K562 (cell line): ENCODE measurements around the gene USP35. TPM values are rescaled to one million over a fixed set of nuclear protein-coding genes. Genes with fewer than 3 reads are reported as not detected.

Experiments used
- ATAC-seq: fragments of 200-7000 bp; cut with Tn5 transposase; 3 replicates; pipeline ENCODE4 v1.9.1; 2020; ENCODE audit warnings: moderate library complexity
- BruUV-seq: library from RNA; stranded (reverse); fragments of 400-500 nt; replicated peaks from 2 replicates; lab custom pipeline; 2021; lab: Mats Ljungman, UMichigan
- CTCF ChIA-PET: fragments of 300-600 bp; formaldehyde crosslinking; extraction: SDS; loops from one replicate; lab custom pipeline; 2021; ENCODE audit warnings: low intra/inter-chr PET ratio; lab: Yijun Ruan, JAX
- POLR2A ChIA-PET: fragments of 300-600, 350-650 bp; sonication (Branson Sonifier 250); formaldehyde crosslinking; extraction: SDS; loops from one replicate; lab custom pipeline; 2021; ENCODE audit warnings: antibody characterized with exemption, inconsistent platforms; lab: Yijun Ruan, JAX
- DNase-seq, 4 experiments: peaks; one replicate each; pipeline versions ENCODE4 v3.0.0 to v3.0.0-alpha.2; 2011 to 2018; ENCODE audit warnings: low spot score in 3 of 4, mixed read lengths in 3 of 4; ENCODE audit errors: extremely low read depth in 1 of 4
- FAIRE-seq: peaks from 2 replicates; lab custom pipeline; 2011; peaks lifted over from hg19 to GRCh38; lab: Jason Lieb, UNC
- H2AFZ ChIP-seq: 2 replicates; pipeline ENCODE4 v1.6.0; 2011; ENCODE audit warnings: low read depth, low read length, control low read depth, inconsistent platforms
- H3K27ac ChIP-seq: fragments of 200-600 bp; 3 replicates; pipeline ENCODE4 v1.8.0; 2011; ENCODE audit warnings: low read depth, mild to moderate bottlenecking, control low read depth, inconsistent platforms, low read length, moderate library complexity, mixed read lengths; ENCODE audit errors: extremely low read depth
- H3K27me3 ChIP-seq, 2 experiments: fragments of 300-600 bp in 1 of 2; 2 replicates in 1 of 2; 3 replicates in 1 of 2; pipeline versions ENCODE4 v1.6.0 to v1.8.0; 2011; ENCODE audit warnings: inconsistent platforms in 2 of 2, low read length in 2 of 2, mild to moderate bottlenecking in 1 of 2, mixed read lengths in 1 of 2, moderate library complexity in 1 of 2; ENCODE audit not compliant: control insufficient read depth in 2 of 2, insufficient read depth in 2 of 2
- H3K36me3 ChIP-seq: fragments of 300-600 bp; 3 replicates; pipeline ENCODE4 v1.8.0; 2011; ENCODE audit warnings: mild to moderate bottlenecking, low read length, inconsistent platforms; ENCODE audit not compliant: control insufficient read depth, insufficient read depth
- H3K4me1 ChIP-seq, 2 experiments: fragments of 200-600 bp in 1 of 2; replicated peaks in 1 of 2; 2 replicates in 1 of 2; 3 replicates in 1 of 2; pipeline versions ENCODE4 v1.5.1 to v1.8.0; 2011; ENCODE audit warnings: inconsistent platforms in 2 of 2, low read length in 2 of 2, mild to moderate bottlenecking in 1 of 2, mixed read lengths in 1 of 2, moderate library complexity in 1 of 2; ENCODE audit not compliant: control insufficient read depth in 2 of 2, insufficient read depth in 2 of 2
- H3K4me2 ChIP-seq: 2 replicates; pipeline ENCODE4 v1.6.1; 2011; ENCODE audit warnings: low read length, control low read depth, inconsistent platforms, mixed read lengths; ENCODE audit not compliant: insufficient read depth
- H3K4me3 ChIP-seq: fragments of 200-600 bp; sonication (generic), shearing (Covaris generic); 2 replicates; pipeline ENCODE4 v1.5.1; 2016; ENCODE audit warnings: control low read depth, inconsistent platforms
- H3K79me2 ChIP-seq: fragments of 200-600 bp; 3 replicates; pipeline ENCODE4 v1.8.0; 2011; ENCODE audit warnings: low read length, inconsistent platforms; ENCODE audit not compliant: control insufficient read depth, insufficient read depth
- H3K9ac ChIP-seq, 2 experiments: 2 replicates each; pipeline versions ENCODE4 v1.6.0 to v1.6.1; 2011; ENCODE audit warnings: low read depth in 2 of 2, low read length in 2 of 2, control low read depth in 1 of 2, inconsistent platforms in 1 of 2, mild to moderate bottlenecking in 1 of 2, mixed read lengths in 1 of 2; ENCODE audit not compliant: insufficient read depth in 1 of 2
- H3K9me1 ChIP-seq: one replicate; pipeline ENCODE4 v1.6.0; 2011; ENCODE audit warnings: inconsistent platforms, mild to moderate bottlenecking, low read length, moderate library complexity; ENCODE audit not compliant: control insufficient read depth, insufficient read depth
- H3K9me3 ChIP-seq: replicated peaks from 2 replicates; pipeline ENCODE4 v1.5.1; 2011; ENCODE audit warnings: low read depth, low read length, inconsistent platforms; ENCODE audit not compliant: control insufficient read depth, insufficient read depth
- H4K20me1 ChIP-seq: replicated peaks from 2 replicates; pipeline ENCODE4 v1.6.1; 2011; ENCODE audit warnings: low read length, inconsistent platforms, mixed read lengths; ENCODE audit not compliant: control insufficient read depth, insufficient read depth
- EZH2 ChIP-seq: IDR thresholded peaks from 2 replicates; pipeline ENCODE4 v1.6.1; 2012; ENCODE audit warnings: low read depth, mild to moderate bottlenecking, inconsistent platforms, low read length, borderline replicate concordance
- IRF2 ChIP-seq: sonication (generic); formaldehyde crosslinking; IDR thresholded peaks from 2 replicates; pipeline ENCODE4 v1.8.1; 2022; ENCODE audit warnings: mild to moderate bottlenecking, missing genetic modification reagents
- JUNB ChIP-seq: fragments of 450-650 bp; formaldehyde crosslinking; conservative IDR thresholded peaks from 2 replicates; pipeline ENCODE4 v1.4.0; 2020; ENCODE audit warnings: mild to moderate bottlenecking
- SIN3A ChIP-seq, 2 experiments: fragments of 150-350 bp in 1 of 2; IDR thresholded peaks; 2 replicates each; pipeline ENCODE4 v1.6.1; 2011 to 2016; ENCODE audit warnings: borderline replicate concordance in 2 of 2, low read depth in 2 of 2, low read length in 2 of 2, mild to moderate bottlenecking in 2 of 2, moderate library complexity in 2 of 2; ENCODE audit not compliant: control insufficient read depth in 1 of 2
- TEAD4 ChIP-seq, 2 experiments: sonication (generic) in 1 of 2; formaldehyde crosslinking in 1 of 2; IDR thresholded peaks; 2 replicates each; pipeline versions ENCODE4 v1.6.1 to v1.8.0; 2012 to 2022; ENCODE audit warnings: borderline replicate concordance in 1 of 2, inconsistent platforms in 1 of 2, low read length in 1 of 2, mild to moderate bottlenecking in 1 of 2, missing genetic modification reagents in 1 of 2
- ZBED1 ChIP-seq: IDR thresholded peaks from 2 replicates; pipeline ENCODE4 v1.6.1; 2014
- ZNF274 ChIP-seq: IDR thresholded peaks from 2 replicates; pipeline ENCODE4 v1.6.1; 2011; ENCODE audit warnings: low read depth, mild to moderate bottlenecking, low read length, moderate library complexity, borderline replicate concordance
- ZNF77 ChIP-seq: fragments of 250-450 bp; sonication (Bioruptor Pico); IDR thresholded peaks from 2 replicates; pipeline ENCODE4 v1.5.0; 2020
- in situ Hi-C: fragments of 300-500 bp; cut with MboI; formaldehyde crosslinking; loops from 4 replicates; pipeline ENCODE4 v1.15.0; 2018; ENCODE audit warnings: inconsistent platforms, mixed read lengths
- intact Hi-C: fragments of 100-400 bp; cut with micrococcal nuclease; formaldehyde crosslinking; loops from 2 replicates; pipeline ENCODE4 v1.14.2; 2022
- polyA plus RNA-seq, 8 experiments: library from polyadenylated mRNA; depleted of rRNA in 4 of 8; stranded (reverse) in 5 of 8; unstranded in 3 of 8; fragments of >200 nt; fragmentation: Nextera tagmentation in 2 of 8; fragmentation: Illumina TruSeq in 1 of 8; extraction: Ambion mirVana in 2 of 8; extraction: Trizol in 1 of 8; gene quantifications; 2 replicates each; pipeline versions ENCODE4 v1.2.1 to v1.2.3, GENCODE V29; 2011 to 2014; ENCODE audit warnings: inconsistent platforms in 1 of 8, missing spikeins in 1 of 8
- total RNA-seq, 7 experiments: library from RNA; depleted of rRNA in 6 of 7; stranded (reverse); fragments of >200 nt in 6 of 7; fragmentation: Illumina TruSeq in 2 of 7; extraction: Trizol in 2 of 7; gene quantifications; 2 replicates each; pipeline versions ENCODE4 v1.2.1 to v1.2.3, GENCODE V29; 2011 to 2021; ENCODE audit warnings: low replicate concordance in 1 of 7

Gene USP35
- total and polyA plus RNA-seq, 9 of the 15 experiments (the other 6 are each of a cell fraction or from before 2014, with no cell fraction given): 0.01 to 4.8 (median 3.6) TPM

DNA sequence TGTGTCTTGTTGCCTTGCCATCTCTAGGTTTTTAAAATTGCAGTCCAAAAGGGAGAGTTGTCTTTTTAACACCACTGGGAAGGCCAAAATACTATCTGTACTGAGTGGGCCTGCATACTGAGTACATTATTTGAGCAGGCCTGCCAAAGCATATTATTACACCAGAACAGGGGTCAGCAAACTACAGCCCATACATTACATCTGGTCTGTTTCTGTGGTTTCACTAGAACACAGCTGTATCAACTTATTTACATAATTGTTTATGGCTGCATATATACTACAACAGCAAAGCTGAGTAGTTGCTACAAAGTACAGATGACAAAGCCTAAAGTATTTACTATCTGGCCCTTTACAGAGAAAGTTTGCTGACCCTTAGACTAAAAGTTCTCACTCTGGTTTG is 74.0 kb downstream of the USP35 start:
- peaks cover 13 to 49% of the 10 kb centered on the region in 2 experiments for H3K4me1 ChIP-seq
- ATAC-seq (peak; percentile 5; the same call in 1 of the 3 replicates), DNase-seq (no peak), FAIRE-seq (no peak)
- H3K27ac ChIP-seq: peak overlapping the region; percentile 14; the same call in 1 of the 3 replicates
- H2AFZ ChIP-seq: peak overlapping the region; percentile 23; the same call in 1 of the 2 replicates
- in situ Hi-C loops (no loop called here), intact Hi-C loops (no loop called here)
- peaks cover 7% of the 10 kb centered on the region; the same call in 2 of the 3 replicates for H3K36me3 ChIP-seq
- H3K9me3 ChIP-seq: no peaks in the 10 kb centered on the region
- H3K4me3 ChIP-seq: no peak overlapping the region
- ChIA-PET CTCF (no interaction called here), POLR2A (interaction anchor here (1.4 to 5.1 kb wide), 4 partner anchors 8 to 29 kb away, joined by 3 to 26 read pairs (median 7); no protein-coding TSS in a partner anchor)
- no peaks in the 10 kb centered on the region for H3K9me1 ChIP-seq
- H3K79me2 ChIP-seq: peaks cover 23% of the 10 kb centered on the region; the same call in 2 of the 3 replicates
- no peaks in the 10 kb centered on the region for H3K27me3 ChIP-seq
- TF ChIP-seq EZH2 (no peak), JUNB (no peak), ZNF274 (no peak), ZBED1 (no peak), TEAD4 (IDR thresholded peaks at IDR 0.05; ENCODE audit: low read length) (no peak), TEAD4 (CRISPR knock-in tag; IDR thresholded peaks at IDR 0.05; ENCODE audit: borderline replicate concordance) (no peak), ZNF77 (CRISPR knock-in tag) (no peak), SIN3A (IDR thresholded peaks at IDR 0.05; ENCODE audit: borderline replicate concordance in 2 of 2, control insufficient read depth in 1 of 2, low read depth in 2 of 2, low read length in 2 of 2) (no peak), IRF2 (no peak)
- H4K20me1 ChIP-seq: no peaks in the 10 kb centered on the region
- no peak overlapping the region for H3K4me2 ChIP-seq
- BruUV-seq: no TSS peak
- H3K9ac ChIP-seq: peak overlapping the region; percentile 3 to 84; a peak in 1 of 4 replicates

Other genes starting within 250 kb of the USP35 start
- 28.4 and 35.8 TPM in 2 replicates for gene INTS4, start 194.3 kb upstream of the USP35 start, total RNA-seq (2014; rRNA removed)
- 50.8 and 53.4 TPM in 2 replicates for gene INTS4, start 194.3 kb upstream of the USP35 start, total RNA-seq (2014; rRNA removed; fragmentation: Illumina TruSeq; extraction: Trizol)
- 38.5 and 42.6 TPM in 2 replicates for gene INTS4, start 194.3 kb upstream of the USP35 start, total RNA-seq (2015; rRNA removed; fragmentation: Illumina TruSeq; extraction: Trizol)
- gene INTS4, start 194.3 kb upstream of the USP35 start, total RNA-seq (2021): 48.3 and 49.9 TPM in 2 replicates
- gene INTS4, start 194.3 kb upstream of the USP35 start, polyA plus RNA-seq (2011; rRNA removed): 48.0 and 48.1 TPM in 2 replicates
- gene INTS4, start 194.3 kb upstream of the USP35 start, polyA plus RNA-seq (2014; fragmentation: Illumina TruSeq; extraction: Trizol): 35.0 and 41.7 TPM in 2 replicates
- gene INTS4, start 194.3 kb upstream of the USP35 start, polyA plus RNA-seq (2014; fragmentation: Nextera tagmentation; extraction: Ambion mirVana): 10 to 100 TPM; 31.1 to 44.5 TPM
- 44.6 and 45.0 TPM in 2 replicates for gene INTS4, start 194.3 kb upstream of the USP35 start, polyA plus RNA-seq (2014; rRNA removed)
- 0.08 TPM in 1 of 2 replicates, not detected in the other for gene KCTD14, start 165.6 kb upstream of the USP35 start, total RNA-seq (2014; rRNA removed)
- gene KCTD14, start 165.6 kb upstream of the USP35 start, total RNA-seq (2014; rRNA removed; fragmentation: Illumina TruSeq; extraction: Trizol): 0.11 TPM in 1 of 2 replicates, not detected in the other
- 0.14 and 0.15 TPM in 2 replicates for gene KCTD14, start 165.6 kb upstream of the USP35 start, total RNA-seq (2015; rRNA removed; fragmentation: Illumina TruSeq; extraction: Trizol)
- 0.09 and 0.29 TPM in 2 replicates for gene KCTD14, start 165.6 kb upstream of the USP35 start, total RNA-seq (2021)
- gene KCTD14, start 165.6 kb upstream of the USP35 start, polyA plus RNA-seq (2011; rRNA removed): 0.11 and 0.20 TPM in 2 replicates
- gene KCTD14, start 165.6 kb upstream of the USP35 start, polyA plus RNA-seq (2014; fragmentation: Illumina TruSeq; extraction: Trizol): 0.14 and 0.30 TPM in 2 replicates
- gene KCTD14, start 165.6 kb upstream of the USP35 start, polyA plus RNA-seq (2014; fragmentation: Nextera tagmentation; extraction: Ambion mirVana): under 1 TPM in 1 of 2 experiments, not detected in 1; 0.29 TPM
- 0.04 TPM in 1 of 2 replicates, not detected in the other for gene KCTD14, start 165.6 kb upstream of the USP35 start, polyA plus RNA-seq (2014; rRNA removed)
- gene THRSP, start 125.1 kb upstream of the USP35 start, total RNA-seq (2014; rRNA removed): 0.24 and 0.36 TPM in 2 replicates
- not detected in 2 replicates for gene THRSP, start 125.1 kb upstream of the USP35 start, total RNA-seq (2014; rRNA removed; fragmentation: Illumina TruSeq; extraction: Trizol)
- gene THRSP, start 125.1 kb upstream of the USP35 start, total RNA-seq (2015; rRNA removed; fragmentation: Illumina TruSeq; extraction: Trizol): not detected in 2 replicates
- 0.16 and 0.31 TPM in 2 replicates for gene THRSP, start 125.1 kb upstream of the USP35 start, total RNA-seq (2021)
- 0.29 and 0.43 TPM in 2 replicates for gene THRSP, start 125.1 kb upstream of the USP35 start, polyA plus RNA-seq (2011; rRNA removed)
- gene THRSP, start 125.1 kb upstream of the USP35 start, polyA plus RNA-seq (2014; fragmentation: Illumina TruSeq; extraction: Trizol): 0.28 TPM in 2 replicates
- gene THRSP, start 125.1 kb upstream of the USP35 start, polyA plus RNA-seq (2014; fragmentation: Nextera tagmentation; extraction: Ambion mirVana): under 1 TPM; 0.23 to 0.34 TPM
- 0.09 and 0.56 TPM in 2 replicates for gene THRSP, start 125.1 kb upstream of the USP35 start, polyA plus RNA-seq (2014; rRNA removed)
- gene NDUFC2, start 109.1 kb upstream of the USP35 start, total RNA-seq (2014; rRNA removed): 269 and 325 TPM in 2 replicates
- 156 and 168 TPM in 2 replicates for gene NDUFC2, start 109.1 kb upstream of the USP35 start, total RNA-seq (2014; rRNA removed; fragmentation: Illumina TruSeq; extraction: Trizol)
- gene NDUFC2, start 109.1 kb upstream of the USP35 start, total RNA-seq (2015; rRNA removed; fragmentation: Illumina TruSeq; extraction: Trizol): 504 and 554 TPM in 2 replicates
- 442 and 486 TPM in 2 replicates for gene NDUFC2, start 109.1 kb upstream of the USP35 start, total RNA-seq (2021)
- 229 and 257 TPM in 2 replicates for gene NDUFC2, start 109.1 kb upstream of the USP35 start, polyA plus RNA-seq (2011; rRNA removed)
- 355 and 561 TPM in 2 replicates for gene NDUFC2, start 109.1 kb upstream of the USP35 start, polyA plus RNA-seq (2014; fragmentation: Illumina TruSeq; extraction: Trizol)
- 1,000 to 10,000 TPM in 1 of 2 experiments, 100 to 1,000 TPM in 1; 987 to 1,119 TPM for gene NDUFC2, start 109.1 kb upstream of the USP35 start, polyA plus RNA-seq (2014; fragmentation: Nextera tagmentation; extraction: Ambion mirVana)
- gene NDUFC2, start 109.1 kb upstream of the USP35 start, polyA plus RNA-seq (2014; rRNA removed): 473 and 511 TPM in 2 replicates
- 59.3 and 59.6 TPM in 2 replicates for gene ALG8, start 49.3 kb upstream of the USP35 start, total RNA-seq (2014; rRNA removed)
- 112 and 120 TPM in 2 replicates for gene ALG8, start 49.3 kb upstream of the USP35 start, total RNA-seq (2014; rRNA removed; fragmentation: Illumina TruSeq; extraction: Trizol)
- gene ALG8, start 49.3 kb upstream of the USP35 start, total RNA-seq (2015; rRNA removed; fragmentation: Illumina TruSeq; extraction: Trizol): 92.9 and 97.8 TPM in 2 replicates
- 76.8 and 83.7 TPM in 2 replicates for gene ALG8, start 49.3 kb upstream of the USP35 start, total RNA-seq (2021)
- gene ALG8, start 49.3 kb upstream of the USP35 start, polyA plus RNA-seq (2011; rRNA removed): 119 and 159 TPM in 2 replicates
- 105 and 106 TPM in 2 replicates for gene ALG8, start 49.3 kb upstream of the USP35 start, polyA plus RNA-seq (2014; fragmentation: Illumina TruSeq; extraction: Trizol)
- gene ALG8, start 49.3 kb upstream of the USP35 start, polyA plus RNA-seq (2014; fragmentation: Nextera tagmentation; extraction: Ambion mirVana): 100 to 1,000 TPM; 176 to 189 TPM
- 68.8 and 91.8 TPM in 2 replicates for gene ALG8, start 49.3 kb upstream of the USP35 start, polyA plus RNA-seq (2014; rRNA removed)
- 1.5 and 2.1 TPM in 2 replicates for gene KCTD21, start 293 bp upstream of the USP35 start, total RNA-seq (2014; rRNA removed)
- 1.7 and 1.9 TPM in 2 replicates for gene KCTD21, start 293 bp upstream of the USP35 start, total RNA-seq (2014; rRNA removed; fragmentation: Illumina TruSeq; extraction: Trizol)
- gene KCTD21, start 293 bp upstream of the USP35 start, total RNA-seq (2015; rRNA removed; fragmentation: Illumina TruSeq; extraction: Trizol): 2.0 and 2.4 TPM in 2 replicates
- 2.2 and 2.4 TPM in 2 replicates for gene KCTD21, start 293 bp upstream of the USP35 start, total RNA-seq (2021)
- gene KCTD21, start 293 bp upstream of the USP35 start, polyA plus RNA-seq (2011; rRNA removed): 4.2 and 5.4 TPM in 2 replicates
- 3.3 and 4.3 TPM in 2 replicates for gene KCTD21, start 293 bp upstream of the USP35 start, polyA plus RNA-seq (2014; fragmentation: Illumina TruSeq; extraction: Trizol)
- under 1 TPM; 0.34 to 0.80 TPM for gene KCTD21, start 293 bp upstream of the USP35 start, polyA plus RNA-seq (2014; fragmentation: Nextera tagmentation; extraction: Ambion mirVana)
- 1.7 and 1.8 TPM in 2 replicates for gene KCTD21, start 293 bp upstream of the USP35 start, polyA plus RNA-seq (2014; rRNA removed)
- 13.7 and 15.0 TPM in 2 replicates for gene GAB2, start 228.9 kb downstream of the USP35 start, total RNA-seq (2014; rRNA removed)
- 17.6 and 18.6 TPM in 2 replicates for gene GAB2, start 228.9 kb downstream of the USP35 start, total RNA-seq (2014; rRNA removed; fragmentation: Illumina TruSeq; extraction: Trizol)
- 18.1 and 18.7 TPM in 2 replicates for gene GAB2, start 228.9 kb downstream of the USP35 start, total RNA-seq (2015; rRNA removed; fragmentation: Illumina TruSeq; extraction: Trizol)
- 25.4 and 35.2 TPM in 2 replicates for gene GAB2, start 228.9 kb downstream of the USP35 start, total RNA-seq (2021)
- 11.9 and 15.5 TPM in 2 replicates for gene GAB2, start 228.9 kb downstream of the USP35 start, polyA plus RNA-seq (2011; rRNA removed)
- 24.7 and 25.9 TPM in 2 replicates for gene GAB2, start 228.9 kb downstream of the USP35 start, polyA plus RNA-seq (2014; fragmentation: Illumina TruSeq; extraction: Trizol)
- 1 to 10 TPM; 2.3 to 6.5 TPM for gene GAB2, start 228.9 kb downstream of the USP35 start, polyA plus RNA-seq (2014; fragmentation: Nextera tagmentation; extraction: Ambion mirVana)
- 10.9 and 16.1 TPM in 2 replicates for gene GAB2, start 228.9 kb downstream of the USP35 start, polyA plus RNA-seq (2014; rRNA removed)